Neutrophil (primary cell): Measurements from ENCODE around the gene CELF4.

ENCODE experiments used
- H3K27ac ChIP-seq: fragments of 200-600 bp; sonication (generic); 2 replicates; pipeline ENCODE4 v1.5.1; 2016; ENCODE audit warnings: mild to moderate bottlenecking, moderate library complexity
- H3K27me3 ChIP-seq: fragments of 200-600 bp; sonication (generic); 2 replicates; pipeline ENCODE4 v1.6.0; 2016; ENCODE audit warnings: mild to moderate bottlenecking
- H3K36me3 ChIP-seq: fragments of 200-600 bp; sonication (generic); 2 replicates; pipeline ENCODE4 v1.5.1; 2017
- H3K4me1 ChIP-seq, 2 experiments: fragments of 200-600 bp in 1 of 2; sonication (generic) in 1 of 2; 1 replicate in 1 of 2; 2 replicates in 1 of 2; pipeline versions ENCODE4 v1.5.1 to v1.6.1; 2013 to 2016; ENCODE audit warnings: low read depth in 1 of 2, low read length in 1 of 2, mild to moderate bottlenecking in 1 of 2, moderate library complexity in 1 of 2; ENCODE audit not compliant: control insufficient read depth in 1 of 2, insufficient read depth in 1 of 2
- H3K4me3 ChIP-seq, 2 experiments: fragments of 200-600 bp in 1 of 2; sonication (generic) in 1 of 2; 1 replicate in 1 of 2; 2 replicates in 1 of 2; pipeline ENCODE4 v1.5.1; 2013 to 2016; ENCODE audit warnings: low read depth in 1 of 2, low read length in 1 of 2, mild to moderate bottlenecking in 1 of 2, moderate library complexity in 1 of 2
- H3K9me3 ChIP-seq: fragments of 200-600 bp; sonication (generic); 2 replicates; pipeline ENCODE4 v1.5.1; 2016
- CTCF ChIP-seq: fragments of 200-600 bp; sonication (generic); IDR thresholded peaks from 2 replicates; pipeline ENCODE4 v1.5.1; 2016; ENCODE audit warnings: antibody characterized with exemption

Gene CELF4

GRCh38 chr18:37272226-37272625, 293.4 kb downstream of the CELF4 start:
- Histone ChIP-seq H3K4me1 (no peaks in the 10 kb centered on the region), H3K27me3 (peaks cover 48% of the 10 kb centered on the region), H3K9me3 (no peaks in the 10 kb centered on the region), H3K36me3 (no peaks in the 10 kb centered on the region), H3K27ac (no peak overlapping the region), H3K4me3 (no peak overlapping the region)
- no peak for TF ChIP-seq CTCF

DNA sequence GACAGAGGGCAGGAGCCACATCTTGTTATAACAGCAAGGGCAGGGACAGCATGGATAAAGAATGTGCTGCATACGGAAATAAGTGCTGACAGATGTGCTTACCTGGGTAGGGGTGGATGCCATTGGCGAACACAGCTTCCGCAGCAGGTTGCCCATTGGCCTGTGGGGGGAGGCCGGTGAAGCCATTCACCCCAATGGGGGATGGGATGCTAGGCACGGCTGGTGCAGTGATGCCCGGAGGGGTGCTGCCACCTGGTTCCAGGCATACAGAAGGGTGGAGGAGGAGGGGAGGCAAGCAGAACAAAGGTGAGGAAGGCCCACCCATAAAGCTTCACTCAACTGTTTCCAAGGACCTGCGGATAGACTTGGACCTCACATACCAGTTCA, 294.9 kb downstream of the CELF4 start:
- Histone ChIP-seq H3K4me1 (no peaks in the 10 kb centered on the region), H3K27me3 (peaks cover 32% of the 10 kb centered on the region), H3K36me3 (no peaks in the 10 kb centered on the region), H3K9me3 (no peaks in the 10 kb centered on the region), H3K4me3 (no peak overlapping the region), H3K27ac (no peak overlapping the region)
- no peak for TF ChIP-seq CTCF

DNA sequence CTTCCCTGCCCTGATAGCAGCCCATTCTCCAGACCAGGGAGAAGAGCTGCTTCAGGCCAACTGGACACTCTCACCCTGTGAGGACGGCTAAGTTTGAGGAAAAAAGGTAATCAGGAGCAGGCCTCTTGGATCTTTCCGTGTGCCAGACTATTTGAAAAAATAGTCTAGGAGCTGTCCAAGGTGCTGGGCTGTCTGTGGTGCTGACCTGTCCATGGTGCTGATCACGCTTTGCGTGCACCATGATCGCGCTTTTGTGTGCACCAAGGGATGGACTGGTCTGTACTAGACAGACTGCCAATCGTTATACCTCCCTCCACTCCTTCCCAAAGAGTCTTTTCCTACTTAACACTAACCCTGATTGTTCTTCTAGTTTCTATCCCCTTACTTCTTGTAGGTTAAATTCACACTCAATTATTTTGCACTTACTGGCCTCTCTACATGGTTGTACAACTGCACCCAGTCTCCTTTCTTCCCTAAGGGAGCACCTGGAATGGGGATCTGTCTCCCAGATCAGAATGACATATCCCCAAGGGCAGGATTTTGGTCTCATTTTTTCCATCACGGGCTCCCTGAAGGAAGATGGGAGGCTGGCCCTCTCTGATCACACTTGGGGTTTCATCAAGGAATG, 295.4 kb downstream of the CELF4 start:
- H3K36me3 ChIP-seq: no peaks in the 10 kb centered on the region
- H3K27ac ChIP-seq: no peak overlapping the region
- peaks cover 27% of the 10 kb centered on the region for H3K27me3 ChIP-seq
- H3K4me3 ChIP-seq: no peak overlapping the region
- H3K9me3 ChIP-seq: no peaks in the 10 kb centered on the region
- H3K4me1 ChIP-seq: no peaks in the 10 kb centered on the region
- TF ChIP-seq CTCF: no peak

DNA sequence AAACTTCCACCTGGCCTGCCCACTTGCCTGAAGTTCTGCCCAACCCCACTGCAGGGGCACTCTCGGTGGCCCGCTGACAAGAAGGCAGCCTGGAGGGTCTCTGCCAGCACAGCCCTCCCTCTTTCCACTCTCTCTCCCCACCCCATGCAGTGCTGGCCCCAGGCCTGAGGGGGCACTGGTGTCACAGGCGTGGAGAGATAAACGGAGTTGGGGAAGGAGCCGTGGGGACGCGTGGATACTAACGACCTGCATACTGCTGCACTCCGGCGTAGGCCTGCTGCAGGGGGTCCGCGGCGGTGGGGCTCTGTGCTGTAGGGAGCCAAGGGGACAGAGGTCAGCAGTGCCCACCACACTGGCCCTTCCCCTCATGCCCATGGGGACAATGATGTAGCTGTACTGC, 299.3 kb downstream of the CELF4 start:
- Histone ChIP-seq H3K27me3 (no peaks in the 10 kb centered on the region), H3K4me3 (no peak overlapping the region), H3K36me3 (no peaks in the 10 kb centered on the region), H3K4me1 (no peaks in the 10 kb centered on the region), H3K9me3 (no peaks in the 10 kb centered on the region), H3K27ac (no peak overlapping the region)
- no peak for TF ChIP-seq CTCF

- H3K27ac ChIP-seq: no peak overlapping the region
- no peaks in the 10 kb centered on the region for H3K36me3 ChIP-seq
- no peaks in the 10 kb centered on the region for H3K9me3 ChIP-seq
- no peak overlapping the region for H3K4me3 ChIP-seq
- no peaks in the 10 kb centered on the region for H3K4me1 ChIP-seq
- no peaks in the 10 kb centered on the region for H3K27me3 ChIP-seq
- no peak for TF ChIP-seq CTCF
Observed at GRCh38 chr18:37265382-37265781, 300.2 kb downstream of the CELF4 start.

DNA sequence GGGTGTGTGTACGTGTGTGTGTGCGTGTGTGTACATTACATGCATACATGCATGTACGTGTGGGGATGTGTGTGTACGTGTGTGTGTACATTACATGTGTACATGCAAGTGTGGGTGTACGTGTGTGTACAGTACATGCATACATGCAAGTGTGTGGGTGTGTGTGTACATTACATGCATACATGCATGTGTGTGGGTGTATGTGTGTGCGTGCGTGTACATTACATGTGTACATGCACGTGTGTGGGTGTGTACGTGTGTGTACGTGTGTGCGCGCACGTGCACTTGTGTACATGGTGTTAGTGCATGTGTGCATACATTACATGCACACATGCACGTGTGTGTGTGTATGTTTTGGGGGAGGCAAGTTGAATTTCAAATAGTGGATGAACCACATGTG, 300.6 kb downstream of the CELF4 start:
- H3K27ac ChIP-seq: no peak overlapping the region
- H3K36me3 ChIP-seq: no peaks in the 10 kb centered on the region
- H3K9me3 ChIP-seq: no peaks in the 10 kb centered on the region
- H3K4me3 ChIP-seq: no peak overlapping the region
- TF ChIP-seq CTCF: no peak
- H3K4me1 ChIP-seq: no peaks in the 10 kb centered on the region
- H3K27me3 ChIP-seq: no peaks in the 10 kb centered on the region
